ENCODE data around the gene INTS4. TPM values are rescaled to one million over a fixed set of nuclear protein-coding genes. Genes with fewer than 3 reads are reported as not detected.

Gene INTS4
- polyA plus RNA-seq, 1 of the 3 experiments (the other 2 are of a cell fraction), result 23.0 TPM

- ChIA-PET POLR2A (interaction anchor here (1.4 to 3.0 kb wide), 2 partner anchors 9 to 36 kb away, joined by 9 to 27 read pairs; partner anchors contain the start of gene INTS4), CTCF (interaction anchor here (1.0 to 4.3 kb wide), 3 partner anchors 12 to 32 kb away, joined by 3 to 26 read pairs (median 5); no protein-coding TSS in a partner anchor)
- DNase-seq, result no peak
- H2AFZ ChIP-seq (ENCODE audit: low read depth), result no peak overlapping the region
- peak overlapping the region in 1 of 2 experiments; percentile 85; a peak in 2 of 4 replicates for H3K27ac ChIP-seq (ENCODE audit: low read depth in 2 of 2, low read length in 1 of 2)
- TF ChIP-seq MXI1 (IDR thresholded peaks at IDR 0.05; ENCODE audit: low read depth, low read length) (no peak), NRF1 (IDR thresholded peaks at IDR 0.05; ENCODE audit: low read depth, low read length) (no peak), RAD21 (IDR thresholded peaks at IDR 0.05; ENCODE audit: low read length) (no peak), SIN3A (IDR thresholded peaks at IDR 0.05; ENCODE audit: borderline replicate concordance, low read depth, low read length) (no peak), TAF1 (IDR thresholded peaks at IDR 0.05; ENCODE audit: borderline replicate concordance, low read depth, low read length) (no peak), GATA2 (CRISPR knock-in tag; IDR thresholded peaks at IDR 0.05) (no peak), MAX (IDR thresholded peaks at IDR 0.05; ENCODE audit: low read depth) (no peak), USF1 (IDR thresholded peaks at IDR 0.05; ENCODE audit: borderline replicate concordance, low read depth) (no peak), RXRA (IDR thresholded peaks at IDR 0.05; ENCODE audit: borderline replicate concordance, low read depth) (no peak), ZBTB33 (IDR thresholded peaks at IDR 0.05; ENCODE audit: borderline replicate concordance, low read depth) (no peak), RCOR1 (IDR thresholded peaks at IDR 0.05; ENCODE audit: low read length) (no peak), ELF1 (IDR thresholded peaks at IDR 0.05) (no peak), FOSL2 (IDR thresholded peaks at IDR 0.05; ENCODE audit: borderline replicate concordance, low read depth) (no peak), TEAD4 (IDR thresholded peaks at IDR 0.05; ENCODE audit: borderline replicate concordance, insufficient read depth) (no peak), EZH2phosphoT487 (IDR thresholded peaks at IDR 0.05; ENCODE audit: borderline replicate concordance, low read depth) (no peak), FOXM1 (IDR thresholded peaks at IDR 0.05; ENCODE audit: low read depth) (no peak), CHD2 (IDR thresholded peaks at IDR 0.05; ENCODE audit: low read length, partially characterized antibody) (no peak), SMC3 (IDR thresholded peaks at IDR 0.05; ENCODE audit: low read depth, low read length) (no peak), NFIC (IDR thresholded peaks at IDR 0.05; ENCODE audit: borderline replicate concordance) (no peak), CTCF (IDR thresholded peaks at IDR 0.05) (no peak)
- no peaks in the 10 kb centered on the region for H4K20me1 ChIP-seq (ENCODE audit: insufficient read depth)
- peaks cover 20 to 24% of the 10 kb centered on the region in 2 experiments; a peak in 3 of 4 replicates for H3K4me1 ChIP-seq (ENCODE audit: control insufficient read depth in 1 of 2, insufficient read depth in 2 of 2, low read depth in 1 of 2, low read length in 1 of 2)
- no peaks in the 10 kb centered on the region for H3K9me3 ChIP-seq
- no peak overlapping the region for H3K9ac ChIP-seq
- peaks cover 9% of the 10 kb centered on the region for H3F3A ChIP-seq (replicated peaks; ENCODE audit: insufficient read depth)
- WGBS (ENCODE audit: low lambda C conversion rate), result 96% methylated on average over 3 of the region's 3 CpGs
- H3K79me2 ChIP-seq (ENCODE audit: insufficient read depth), result no peaks in the 10 kb centered on the region
- H3K36me3 ChIP-seq (replicated peaks in 1 of 2; ENCODE audit: control insufficient read depth in 1 of 2, insufficient read depth in 2 of 2, low read length in 1 of 2), result no peaks in the 10 kb centered on the region
- H3K27me3 ChIP-seq (ENCODE audit: insufficient read depth), result no peaks in the 10 kb centered on the region
- no peaks in the 10 kb centered on the region for H3K9me2 ChIP-seq
- no peak overlapping the region for H3K4me3 ChIP-seq (ENCODE audit: low read depth in 2 of 2, low read length in 1 of 2)
- no peak overlapping the region for H3K4me2 ChIP-seq
Observed at GRCh38 chr11:78031629-78032028, 37.2 kb upstream of the INTS4 start.

All from SK-N-SH (cell line).